Lung (tissue), 12 donors: ENCODE results near the gene SERPINB13. TPM values are rescaled to one million over a fixed set of nuclear protein-coding genes. Genes with fewer than 3 reads are reported as not detected.

ENCODE experiments used
- ATAC-seq: fragments of 200-7000 bp; cut with Tn5 transposase; one replicate; pipeline ENCODE4 v1.9.1; 2020; ENCODE audit warnings: moderate number of reproducible peaks; ENCODE audit not compliant: insufficient read depth, low FRiP score
- DNase-seq, 3 donors: peaks; one replicate each; pipeline ENCODE4 v3.0.0-alpha.2; 2013 to 2017
- H3K27ac ChIP-seq, 2 donors: one replicate each; pipeline ENCODE4 v1.5.1; 2013; ENCODE audit warnings: mild to moderate bottlenecking in 2 of 2, moderate library complexity in 2 of 2, control low read depth in 1 of 2, inconsistent platforms in 1 of 2, low read depth in 1 of 2, low read length in 1 of 2
- H3K27me3 ChIP-seq, 3 donors: one replicate each; pipeline ENCODE4 v1.5.1; 2013; ENCODE audit warnings: low read length in 2 of 3; ENCODE audit not compliant: control insufficient read depth in 3 of 3, insufficient read depth in 3 of 3
- H3K36me3 ChIP-seq, 4 donors: one replicate each; pipeline ENCODE4 v1.5.1; 2013; ENCODE audit warnings: low read length in 4 of 4, mild to moderate bottlenecking in 1 of 4, moderate library complexity in 1 of 4; ENCODE audit not compliant: control insufficient read depth in 4 of 4, insufficient read depth in 4 of 4
- H3K4me1 ChIP-seq, 5 donors: one replicate each; pipeline ENCODE4 v1.5.1; 2013; ENCODE audit warnings: low read length in 5 of 5, mild to moderate bottlenecking in 2 of 5, moderate library complexity in 1 of 5; ENCODE audit not compliant: control insufficient read depth in 5 of 5, insufficient read depth in 5 of 5
- H3K4me3 ChIP-seq: one replicate; pipeline ENCODE4 v1.5.1; 2013; ENCODE audit warnings: mild to moderate bottlenecking, control low read depth, moderate library complexity
- H3K9ac ChIP-seq, 2 donors: one replicate each; pipeline ENCODE4 v1.5.1; 2013; ENCODE audit warnings: low read length in 2 of 2, control low read depth in 1 of 2; ENCODE audit not compliant: insufficient read depth in 1 of 2
- H3K9me3 ChIP-seq, 4 donors: one replicate each; pipeline ENCODE4 v1.5.1; 2013; ENCODE audit warnings: low read length in 3 of 4, mild to moderate bottlenecking in 1 of 4, moderate library complexity in 1 of 4; ENCODE audit not compliant: control insufficient read depth in 4 of 4, insufficient read depth in 3 of 4
- CTCF ChIP-seq: IDR thresholded peaks from 2 replicates; pipeline ENCODE4 v1.5.1; 2012; ENCODE audit warnings: mild to moderate bottlenecking; ENCODE audit errors: control extremely low read depth, extremely low read depth
- WGBS, 2 donors: extraction: QIAGEN DNeasy Blood & Tissue Kit; methylation state at CpG; one replicate each; pipeline ENCODE4 v1.1.7; 2013; 5-methylcytosine and 5-hydroxymethylcytosine counted together
- polyA plus RNA-seq, 2 donors: library from polyadenylated mRNA; stranded (reverse); fragments of 200-250 nt; gene quantifications; one replicate each; pipeline ENCODE4 v1.2.1, GENCODE V29; 2013
- total RNA-seq, 2 donors: library from RNA; depleted of rRNA in 1 of 2; stranded (reverse); fragments of >200 nt in 1 of 2; gene quantifications; one replicate each; pipeline ENCODE4 v1.2.1, GENCODE V29; 2014 to 2021
- donor health status: control.
- donor health status: control.
- donor health status: Bipolar disorder and iron deficiency.
- donor health status: healthy.
- donor health status: DM: yes; HTN: yes; CAD: no.

Gene SERPINB13
- total and polyA plus RNA-seq, 4 donors = 0.20 to 1.4 (median 0.20) TPM; not detected in 1

- no peak for TF ChIP-seq CTCF
- DNase-seq = no peak
- H3K4me1 ChIP-seq = peaks cover 0 to 2% (median 0%) of the 10 kb centered on the region in 5 donors
- H3K9me3 ChIP-seq = no peaks in the 10 kb centered on the region
- no peak overlapping the region for H3K4me3 ChIP-seq
- ATAC-seq = no peak
- peaks cover 0 to 2% (median 0%) of the 10 kb centered on the region in 3 donors for H3K27me3 ChIP-seq
- WGBS, 2 donors = 72 to 86% methylated on average over 9 of the region's 9 CpGs
- no peak overlapping the region for H3K27ac ChIP-seq
- H3K36me3 ChIP-seq = no peaks in the 10 kb centered on the region
- no peak overlapping the region for H3K9ac ChIP-seq
Observed at GRCh38 chr18:63567825-63568224, 19.3 kb upstream of the SERPINB13 start.

DNA sequence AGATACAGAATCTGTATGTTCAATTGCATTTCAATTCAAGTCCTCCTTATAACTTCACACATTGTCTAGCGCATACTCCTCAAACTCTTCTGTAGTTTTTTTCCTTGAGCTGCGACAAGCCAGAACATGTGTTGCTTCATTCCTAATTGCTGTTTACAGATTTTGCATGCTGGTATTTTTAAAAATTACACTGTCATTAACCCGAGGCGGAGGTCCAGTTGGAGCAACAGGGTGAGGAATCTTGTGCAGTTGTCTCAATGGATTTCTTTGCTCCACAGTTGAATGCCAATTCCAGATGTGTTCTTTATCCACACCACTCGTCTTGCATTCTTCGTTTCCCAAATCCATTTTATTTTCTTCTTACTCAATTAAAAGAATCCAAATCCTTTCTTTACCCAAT, 16.4 kb upstream of the SERPINB13 start:
- Histone ChIP-seq H3K27me3 (peaks cover 0 to 2% (median 0%) of the 10 kb centered on the region in 3 donors), H3K4me3 (no peak overlapping the region), H3K9me3 (no peaks in the 10 kb centered on the region), H3K9ac (no peak overlapping the region), H3K27ac (no peak overlapping the region), H3K36me3 (no peaks in the 10 kb centered on the region), H3K4me1 (peaks cover 0 to 2% (median 0%) of the 10 kb centered on the region in 5 donors)
- no peak for TF ChIP-seq CTCF
- no peak for ATAC-seq
- WGBS, 2 donors = 73 to 90% methylated on average over 6 of the region's 6 CpGs
- DNase-seq = peak; percentile 17 to 56 (median 31)

- Histone ChIP-seq H3K27me3 (peaks cover 0 to 2% (median 0%) of the 10 kb centered on the region in 3 donors), H3K27ac (no peak overlapping the region), H3K9ac (no peak overlapping the region), H3K36me3 (no peaks in the 10 kb centered on the region), H3K9me3 (no peaks in the 10 kb centered on the region), H3K4me1 (peaks cover 0 to 2% (median 0%) of the 10 kb centered on the region in 5 donors), H3K4me3 (no peak overlapping the region)
- DNase-seq (no peak), ATAC-seq (no peak)
- TF ChIP-seq CTCF = no peak
Observed at GRCh38 chr18:63575681-63576080, 11.5 kb upstream of the SERPINB13 start.

- Histone ChIP-seq H3K27me3 (no peaks in the 10 kb centered on the region), H3K4me1 (no peaks in the 10 kb centered on the region), H3K9ac (no peak overlapping the region), H3K9me3 (no peaks in the 10 kb centered on the region), H3K27ac (no peak overlapping the region), H3K36me3 (no peaks in the 10 kb centered on the region), H3K4me3 (no peak overlapping the region)
- 8 to 13% methylated on average over 5 of the region's 5 CpGs for WGBS, 2 donors
- peak in 2 of 3 donors; percentile 21 to 48 for DNase-seq
- no peak for ATAC-seq
- peak; percentile 33 for TF ChIP-seq CTCF
Observed at GRCh38 chr18:63578357-63578958, 8.7 kb upstream of the SERPINB13 start.
